Mesothelial cell of epicardium (in vitro differentiated cells): Measurements from ENCODE around the gene TFF2. TPM values are rescaled to one million over a fixed set of nuclear protein-coding genes. Genes with fewer than 3 reads are reported as not detected.

Experiments
- DNase-seq, 2 experiments: peaks; one replicate each; pipeline ENCODE4 v3.0.0; 2021; ENCODE audit warnings: low spot score in 2 of 2; ENCODE audit not compliant: unreplicated experiment in 2 of 2
- H3K27ac Mint-ChIP-seq: 2 replicates; pipeline ENCODE4 v1.8.0; 2021; ENCODE audit warnings: mixed read lengths
- H3K27me3 Mint-ChIP-seq: 2 replicates; pipeline ENCODE4 v1.8.0; 2021; ENCODE audit warnings: low read depth, mixed read lengths
- H3K36me3 Mint-ChIP-seq: 2 replicates; pipeline ENCODE4 v1.8.0; 2021; ENCODE audit warnings: mixed read lengths
- H3K4me1 Mint-ChIP-seq: 2 replicates; pipeline ENCODE4 v1.8.0; 2021; ENCODE audit warnings: mixed read lengths
- H3K4me3 Mint-ChIP-seq: 2 replicates; pipeline ENCODE4 v1.8.0; 2021; ENCODE audit warnings: mild to moderate bottlenecking, moderate library complexity, mixed read lengths
- H3K9me3 Mint-ChIP-seq: 2 replicates; pipeline ENCODE4 v1.8.0; 2021; ENCODE audit warnings: mixed read lengths
- total RNA-seq: library from RNA; stranded (reverse); gene quantifications from 3 replicates; pipeline ENCODE4 v1.2.1, GENCODE V29; 2021
- TF ChIP-seq, protein P1 (sequence below): fragments of 200-600 bp; sonication (generic); IDR thresholded peaks from one replicate; pipeline ENCODE4 v1.5.0; 2021; ENCODE audit warnings: antibody characterized with exemption; ENCODE audit not compliant: unreplicated experiment

Gene TFF2
- total RNA-seq, 1 donor from 2014 or later = not detected

DNA sequence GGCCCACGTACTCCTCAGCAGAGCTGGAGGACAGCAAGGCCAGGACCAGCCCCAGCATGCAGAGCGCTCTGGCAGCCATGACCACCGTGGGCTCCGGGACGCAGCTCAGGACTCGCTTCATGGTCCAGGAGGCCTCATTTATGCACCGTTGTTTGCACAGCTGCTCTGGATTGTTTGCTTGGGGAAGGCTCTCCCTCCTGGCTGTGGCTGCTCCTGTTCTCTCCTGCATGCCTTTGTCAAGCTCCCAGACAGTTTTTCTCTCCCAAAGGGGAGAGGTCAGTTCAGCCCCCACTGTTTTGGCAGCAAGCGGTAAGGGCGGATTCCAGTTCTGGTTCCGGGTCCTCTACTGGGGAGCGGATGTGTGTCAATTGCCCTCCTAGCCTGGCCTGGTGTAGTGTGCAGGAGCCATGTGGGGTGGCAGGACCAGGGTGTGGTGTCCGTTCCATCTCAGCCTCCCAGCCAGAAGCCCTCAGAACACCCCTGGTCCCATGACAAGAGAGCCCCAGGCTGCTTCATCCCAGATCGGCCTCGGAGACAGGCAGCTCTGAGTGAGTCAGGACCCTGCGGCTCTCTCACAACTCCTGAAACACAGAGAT lies 35.4 kb downstream of the TFF2 start, which contains the start of gene TFF3:
TFF3 (minus strand) TSS at position 114 of the 596 bp plus-strand sequence; CDS start at position 79, 35 bp downstream.
- Mint-ChIP-seq H3K4me1 (no peaks in the 10 kb centered on the region), H3K36me3 (no peaks in the 10 kb centered on the region), H3K4me3 (no peak within 1 kb of the TSS), H3K27ac (no peak within 1 kb of the TSS), H3K9me3 (no peaks in the 10 kb centered on the region), H3K27me3 (peaks cover 38% of the 10 kb centered on the region)
- TF ChIP-seq, protein P1, sequence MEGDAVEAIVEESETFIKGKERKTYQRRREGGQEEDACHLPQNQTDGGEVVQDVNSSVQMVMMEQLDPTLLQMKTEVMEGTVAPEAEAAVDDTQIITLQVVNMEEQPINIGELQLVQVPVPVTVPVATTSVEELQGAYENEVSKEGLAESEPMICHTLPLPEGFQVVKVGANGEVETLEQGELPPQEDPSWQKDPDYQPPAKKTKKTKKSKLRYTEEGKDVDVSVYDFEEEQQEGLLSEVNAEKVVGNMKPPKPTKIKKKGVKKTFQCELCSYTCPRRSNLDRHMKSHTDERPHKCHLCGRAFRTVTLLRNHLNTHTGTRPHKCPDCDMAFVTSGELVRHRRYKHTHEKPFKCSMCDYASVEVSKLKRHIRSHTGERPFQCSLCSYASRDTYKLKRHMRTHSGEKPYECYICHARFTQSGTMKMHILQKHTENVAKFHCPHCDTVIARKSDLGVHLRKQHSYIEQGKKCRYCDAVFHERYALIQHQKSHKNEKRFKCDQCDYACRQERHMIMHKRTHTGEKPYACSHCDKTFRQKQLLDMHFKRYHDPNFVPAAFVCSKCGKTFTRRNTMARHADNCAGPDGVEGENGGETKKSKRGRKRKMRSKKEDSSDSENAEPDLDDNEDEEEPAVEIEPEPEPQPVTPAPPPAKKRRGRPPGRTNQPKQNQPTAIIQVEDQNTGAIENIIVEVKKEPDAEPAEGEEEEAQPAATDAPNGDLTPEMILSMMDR = no peak
- peak in 1 of 2 experiments; percentile 28 for DNase-seq

DNA sequence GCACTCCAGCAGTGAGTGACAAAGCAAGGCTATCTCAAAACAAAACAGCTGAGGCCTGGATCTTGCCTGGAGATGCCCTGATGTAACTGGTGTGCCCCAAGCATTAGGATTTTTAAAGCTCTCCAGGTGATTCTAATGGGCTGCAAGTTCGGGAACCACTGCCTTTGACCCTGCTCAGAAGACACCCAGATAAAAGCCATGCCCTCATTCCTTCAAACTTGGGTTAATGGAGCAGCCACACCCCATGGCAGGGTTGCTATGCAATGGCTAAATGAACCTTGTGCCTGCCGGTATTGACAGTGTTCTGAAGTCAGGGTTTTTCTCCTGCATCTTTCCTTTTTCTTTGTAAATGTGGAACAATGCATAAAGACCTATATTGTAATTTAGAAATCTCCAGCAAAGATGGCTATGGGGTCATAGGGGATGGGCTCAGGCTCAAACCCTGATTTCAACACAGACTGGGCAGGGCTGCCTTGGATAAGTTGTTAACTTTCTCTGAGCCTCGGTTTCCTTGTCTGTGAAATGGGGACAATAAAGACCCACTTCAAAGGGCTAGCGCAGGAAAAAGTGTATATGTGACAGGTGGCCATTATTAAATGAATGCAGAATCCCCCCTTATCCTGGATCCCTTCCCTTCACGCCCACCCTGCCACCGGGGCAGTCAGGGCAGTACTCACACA lies 36.0 kb downstream of the TFF2 start:
- H3K27ac Mint-ChIP-seq = no peak overlapping the region
- DNase-seq = peak in 1 of 2 experiments; percentile 19

GRCh38 chr21:42313501-42313969 lies 37.3 kb downstream of the TFF2 start:
- peaks cover 48% of the 10 kb centered on the region for H3K27me3 Mint-ChIP-seq
- no peaks in the 10 kb centered on the region for H3K9me3 Mint-ChIP-seq
- no peak overlapping the region for H3K27ac Mint-ChIP-seq
- peak in 1 of 2 experiments; percentile 35 for DNase-seq
- H3K36me3 Mint-ChIP-seq = no peaks in the 10 kb centered on the region
- TF ChIP-seq, protein P1 = no peak
- no peaks in the 10 kb centered on the region for H3K4me1 Mint-ChIP-seq
- H3K4me3 Mint-ChIP-seq = no peak overlapping the region

More for the DNA sequence above, 36.0 kb downstream of the TFF2 start:
- Mint-ChIP-seq H3K36me3 (no peaks in the 10 kb centered on the region), H3K27me3 (peaks cover 43% of the 10 kb centered on the region), H3K4me1 (no peaks in the 10 kb centered on the region), H3K9me3 (no peaks in the 10 kb centered on the region), H3K4me3 (no peak overlapping the region)
- TF ChIP-seq, protein P1 = no peak

DNA sequence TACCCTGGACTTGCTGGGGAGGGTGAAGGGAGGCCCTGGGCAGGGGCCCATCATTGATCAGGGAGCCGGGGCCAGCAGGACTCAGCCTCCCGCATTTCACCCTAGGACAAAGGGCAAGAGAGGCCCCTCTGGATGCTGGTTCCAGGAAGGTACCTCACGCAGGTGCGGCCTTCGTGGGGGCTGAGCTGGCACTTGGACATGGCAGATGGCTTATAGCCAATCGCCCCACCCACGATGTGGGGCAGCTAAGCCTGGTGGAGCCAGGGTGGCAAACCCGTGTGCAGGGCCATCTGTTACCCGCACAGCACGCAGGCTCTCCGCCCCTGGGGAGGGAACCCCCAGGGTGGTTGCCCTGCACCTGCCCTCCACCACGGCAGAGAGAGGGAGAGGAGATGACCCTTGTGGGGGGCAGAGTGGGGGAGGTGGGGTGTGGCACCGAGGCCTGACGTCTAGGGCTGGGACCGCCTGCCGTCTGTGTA lies 38.1 kb downstream of the TFF2 start:
- no peaks in the 10 kb centered on the region for H3K36me3 Mint-ChIP-seq
- peak in 1 of 2 experiments; percentile 33 for DNase-seq
- H3K4me1 Mint-ChIP-seq = no peaks in the 10 kb centered on the region
- no peak overlapping the region for H3K4me3 Mint-ChIP-seq
- H3K27ac Mint-ChIP-seq = no peak overlapping the region
- TF ChIP-seq, protein P1 = no peak
- H3K9me3 Mint-ChIP-seq = no peaks in the 10 kb centered on the region
- H3K27me3 Mint-ChIP-seq = peaks cover 52% of the 10 kb centered on the region

GRCh38 chr21:42311816-42312625 lies 38.8 kb downstream of the TFF2 start:
- peak in 1 of 2 experiments; percentile 32 for DNase-seq
- Mint-ChIP-seq H3K27ac (no peak overlapping the region), H3K36me3 (no peaks in the 10 kb centered on the region), H3K4me1 (no peaks in the 10 kb centered on the region), H3K4me3 (no peak overlapping the region), H3K9me3 (no peaks in the 10 kb centered on the region), H3K27me3 (peaks cover 55% of the 10 kb centered on the region)
- TF ChIP-seq, protein P1 = no peak
